ENCODE data around the gene UTP14C. TPM values are rescaled to one million over a fixed set of nuclear protein-coding genes. Genes with fewer than 3 reads are reported as not detected.
A peak's percentile ranks its signal among the peaks of the same experiment; 100 is the strongest.

UTP14C gene
- total and polyA plus RNA-seq, 2 of the 13 experiments (the other 11 are each of a cell fraction or from before 2014, with no cell fraction given) = 8.8 to 12.2 TPM

GRCh38 chr13:51995677-51996551, 28.6 kb upstream of the UTP14C start:
- no peak for TF ChIP-seq ZNF720 (CRISPR knock-in tag; IDR thresholded peaks at IDR 0.05)
- no peak for TF ChIP-seq KAT7 (CRISPR knock-in tag; IDR thresholded peaks at IDR 0.05; ENCODE audit: borderline replicate concordance)
- TF ChIP-seq ZSCAN30 (CRISPR knock-in tag; IDR thresholded peaks at IDR 0.05) = no peak
- TF ChIP-seq ZNF530 (CRISPR knock-in tag; IDR thresholded peaks at IDR 0.05; ENCODE audit: low read depth) = no peak
- TF ChIP-seq MXI1 (IDR thresholded peaks at IDR 0.05; ENCODE audit: borderline replicate concordance, low read depth, low read length) = no peak
- no peak for TF ChIP-seq ZNF34 (CRISPR knock-in tag; IDR thresholded peaks at IDR 0.05; ENCODE audit: borderline replicate concordance)
- TF ChIP-seq ZNF770 (CRISPR knock-in tag; IDR thresholded peaks at IDR 0.05) = no peak
- no peak for TF ChIP-seq MYC (CRISPR knock-in tag; IDR thresholded peaks at IDR 0.05; ENCODE audit: borderline replicate concordance)
- no peak for TF ChIP-seq SIN3A (IDR thresholded peaks at IDR 0.05; ENCODE audit: borderline replicate concordance, low read depth, low read length)
- no peak for TF ChIP-seq ATF7 (IDR thresholded peaks at IDR 0.05)
- no peak for TF ChIP-seq ATF7 (CRISPR knock-in tag; IDR thresholded peaks at IDR 0.05)
- no peak for TF ChIP-seq KLF12 (CRISPR knock-in tag; IDR thresholded peaks at IDR 0.05; ENCODE audit: borderline replicate concordance)
- no peak for TF ChIP-seq ZBTB39 (CRISPR knock-in tag; IDR thresholded peaks at IDR 0.05)
- no peak for TF ChIP-seq GATA4 (IDR thresholded peaks at IDR 0.05; ENCODE audit: borderline replicate concordance, low read depth)
- no peak for TF ChIP-seq ATF3 (CRISPR knock-in tag; IDR thresholded peaks at IDR 0.05)
- TF ChIP-seq JUN (CRISPR knock-in tag; IDR thresholded peaks at IDR 0.05) = no peak
- TF ChIP-seq ZNF557 (CRISPR knock-in tag; IDR thresholded peaks at IDR 0.05) = no peak
- Histone ChIP-seq H3K4me2 (ENCODE audit: low read depth, low read length) (no peak overlapping the region), H4K20me1 (ENCODE audit: insufficient read depth, low read length) (peaks cover 26% of the 10 kb centered on the region), H3K9me3 (ENCODE audit: low read length) (no peaks in the 10 kb centered on the region), H2AFZ (ENCODE audit: low read length) (no peak overlapping the region), H3K4me1 (ENCODE audit: insufficient read depth, low read length) (peaks cover 74% of the 10 kb centered on the region), H3K79me2 (ENCODE audit: insufficient read depth, low read length) (peaks cover 99% of the 10 kb centered on the region), H3K27me3 (ENCODE audit: control insufficient read depth in 1 of 2, insufficient read depth in 2 of 2, low read length in 2 of 2) (no peaks in the 10 kb centered on the region), H3K4me3 (replicated peaks in 1 of 3; ENCODE audit: insufficient read depth in 1 of 3, low read depth in 2 of 3, low read length in 3 of 3) (no peak overlapping the region), H3K9ac (ENCODE audit: insufficient read depth, low read depth, low read length) (no peak overlapping the region), H3K36me3 (replicated peaks in 1 of 2; ENCODE audit: control insufficient read depth in 1 of 2, insufficient read depth in 2 of 2, low read length in 2 of 2) (peaks cover 0 to 12% of the 10 kb centered on the region in 2 experiments; a peak in 3 of 5 replicates), H3K27ac (ENCODE audit: extremely low read length, insufficient read depth, low read length) (peak overlapping the region; percentile 21)
- BruUV-seq (replicated peaks) = no TSS peak
- FAIRE-seq (no peak), DNase-seq (ENCODE audit: low spot score) (no peak), ATAC-seq (peak; percentile 3; the same call in 2 of the 3 replicates)
- POLR2A ChIA-PET = no interaction called here
- 79% methylated on average over 7 of the region's 9 CpGs for WGBS (ENCODE audit: low lambda C conversion rate)
- CTCF ChIA-PET (ENCODE audit: low intra/inter-chr PET ratio, low total read pairs) = no interaction called here
- intact Hi-C loops (cut with micrococcal nuclease; ENCODE audit: unreplicated experiment) (no loop called here), in situ Hi-C loops (cut with HindIII; ENCODE audit: extremely low pct_ligation_motif_present, low pct_unique_long_range_greater_than_20kb) (no loop called here)
